Osteocyte (in vitro differentiated cells): Measurements from ENCODE around the gene CHST1. TPM values are rescaled to one million over a fixed set of nuclear protein-coding genes. Genes with fewer than 3 reads are reported as not detected.

ENCODE experiments used
- DNase-seq: peaks from one replicate; pipeline ENCODE4 v3.0.0; 2021; ENCODE audit warnings: mixed read lengths; ENCODE audit not compliant: unreplicated experiment; ENCODE audit errors: extremely low spot score
- H3K27ac Mint-ChIP-seq: one replicate; pipeline ENCODE4 v1.8.0; 2021; ENCODE audit warnings: mild to moderate bottlenecking, mixed read lengths; ENCODE audit not compliant: unreplicated experiment
- H3K27me3 Mint-ChIP-seq: one replicate; pipeline ENCODE4 v1.8.0; 2021; ENCODE audit warnings: mixed read lengths; ENCODE audit not compliant: unreplicated experiment
- H3K36me3 Mint-ChIP-seq: one replicate; pipeline ENCODE4 v1.8.0; 2021; ENCODE audit warnings: mixed read lengths; ENCODE audit not compliant: unreplicated experiment
- H3K4me1 Mint-ChIP-seq: one replicate; pipeline ENCODE4 v1.8.0; 2021; ENCODE audit warnings: mixed read lengths; ENCODE audit not compliant: unreplicated experiment
- H3K4me3 Mint-ChIP-seq: one replicate; pipeline ENCODE4 v1.8.0; 2021; ENCODE audit warnings: mild to moderate bottlenecking, moderate library complexity, mixed read lengths; ENCODE audit not compliant: unreplicated experiment
- H3K9me3 Mint-ChIP-seq: one replicate; pipeline ENCODE4 v1.8.0; 2021; ENCODE audit warnings: mixed read lengths; ENCODE audit not compliant: unreplicated experiment
- CTCF ChIP-seq: fragments of 200-600 bp; sonication (generic); IDR thresholded peaks from 2 replicates; pipeline ENCODE4 v1.5.0; 2021; ENCODE audit warnings: antibody characterized with exemption, mild to moderate bottlenecking, moderate library complexity
- total RNA-seq: library from RNA; stranded (reverse); gene quantifications from 2 replicates; pipeline ENCODE4 v1.2.1, GENCODE V29; 2021

The CHST1 gene
- total RNA-seq, 1 donor from 2014 or later, result 0.67 TPM

- no peaks in the 10 kb centered on the region for H3K36me3 Mint-ChIP-seq
- H3K9me3 Mint-ChIP-seq, result no peaks in the 10 kb centered on the region
- H3K27ac Mint-ChIP-seq, result no peak overlapping the region
Measured at GRCh38 chr11:45670386-45671135, 5.1 kb upstream of the CHST1 start.

GRCh38 chr11:45669956-45670355 is 4.5 kb upstream of the CHST1 start:
- Mint-ChIP-seq H3K27me3 (peaks cover 35% of the 10 kb centered on the region), H3K4me3 (no peak overlapping the region), H3K27ac (no peak overlapping the region), H3K9me3 (no peaks in the 10 kb centered on the region), H3K4me1 (peaks cover 1% of the 10 kb centered on the region), H3K36me3 (no peaks in the 10 kb centered on the region)
- TF ChIP-seq CTCF, result no peak
- DNase-seq, result no peak

More at GRCh38 chr11:45670386-45671135, 5.1 kb upstream of the CHST1 start:
- H3K4me3 Mint-ChIP-seq, result no peak overlapping the region
- DNase-seq, result no peak
- H3K4me1 Mint-ChIP-seq, result peaks cover 1% of the 10 kb centered on the region
- peaks cover 35% of the 10 kb centered on the region for H3K27me3 Mint-ChIP-seq
- no peak for TF ChIP-seq CTCF

- peaks cover 35% of the 10 kb centered on the region for H3K27me3 Mint-ChIP-seq
- no peak overlapping the region for H3K27ac Mint-ChIP-seq
- DNase-seq, result no peak
- no peak for TF ChIP-seq CTCF
- H3K36me3 Mint-ChIP-seq, result no peaks in the 10 kb centered on the region
- no peaks in the 10 kb centered on the region for H3K9me3 Mint-ChIP-seq
- H3K4me3 Mint-ChIP-seq, result no peak overlapping the region
- peaks cover 1% of the 10 kb centered on the region for H3K4me1 Mint-ChIP-seq
Measured at GRCh38 chr11:45669146-45669545, 3.7 kb upstream of the CHST1 start.

GRCh38 chr11:45667929-45668680 is 2.7 kb upstream of the CHST1 start:
- no peak overlapping the region for H3K4me3 Mint-ChIP-seq
- peaks cover 32% of the 10 kb centered on the region for H3K27me3 Mint-ChIP-seq
- peaks cover 4% of the 10 kb centered on the region for H3K4me1 Mint-ChIP-seq
- no peaks in the 10 kb centered on the region for H3K36me3 Mint-ChIP-seq
- no peak for DNase-seq
- no peaks in the 10 kb centered on the region for H3K9me3 Mint-ChIP-seq
- TF ChIP-seq CTCF, result no peak
- H3K27ac Mint-ChIP-seq, result no peak overlapping the region
